H1 (cell line): Measurements from ENCODE around the gene ACSF3. TPM values are rescaled to one million over a fixed set of nuclear protein-coding genes. Genes with fewer than 3 reads are reported as not detected.

ENCODE experiments used
- CTCF ChIA-PET: fragments of 300-600 bp; sonication (Branson Sonifier 250); formaldehyde crosslinking; loops from one replicate; lab custom pipeline; 2021; ENCODE audit not compliant: partially characterized antibody; lab: Charles Lee
- POLR2A ChIA-PET: fragments of 300-600 bp; sonication (Branson Sonifier 250); formaldehyde crosslinking; loops from one replicate; lab custom pipeline; 2021; ENCODE audit warnings: inconsistent platforms; ENCODE audit not compliant: partially characterized antibody; lab: Charles Lee
- DNase-seq, 2 experiments: peaks; one replicate each; pipeline versions ENCODE4 v3.0.0 to v3.0.0-alpha.2; 2010 to 2022; ENCODE audit warnings: low spot score in 2 of 2, low read depth in 1 of 2, mixed read lengths in 1 of 2
- FAIRE-seq: peaks from 2 replicates; lab custom pipeline; 2011; peaks lifted over from hg19 to GRCh38; lab: Jason Lieb, UNC
- H2AFZ ChIP-seq: 2 replicates; pipeline ENCODE4 v1.8.1; 2012; ENCODE audit warnings: low read length, inconsistent platforms
- H2AK5ac ChIP-seq: 2 replicates; pipeline ENCODE4 v1.6.1; 2013; ENCODE audit warnings: low read depth, low read length
- H2BK120ac ChIP-seq: replicated peaks from 2 replicates; pipeline ENCODE3; 2013; ENCODE audit warnings: low read depth, low read length, inconsistent platforms
- H2BK12ac ChIP-seq: 2 replicates; pipeline ENCODE4 v1.6.1; 2013; ENCODE audit warnings: low read depth, low read length
- H2BK15ac ChIP-seq: 2 replicates; pipeline ENCODE4 v1.6.1; 2013; ENCODE audit warnings: low read length
- H2BK20ac ChIP-seq: 2 replicates; pipeline ENCODE4 v1.6.1; 2013; ENCODE audit warnings: low read length
- H2BK5ac ChIP-seq: 2 replicates; pipeline ENCODE4 v1.6.1; 2013; ENCODE audit warnings: low read depth, low read length
- H3K14ac ChIP-seq: 2 replicates; pipeline ENCODE4 v1.6.1; 2013; ENCODE audit warnings: inconsistent platforms; ENCODE audit not compliant: insufficient read length
- H3K18ac ChIP-seq: 2 replicates; pipeline ENCODE4 v1.6.1; 2013; ENCODE audit warnings: low read length; ENCODE audit errors: extremely low read depth
- H3K23ac ChIP-seq: 2 replicates; pipeline ENCODE4 v1.6.1; 2013; ENCODE audit warnings: inconsistent platforms; ENCODE audit not compliant: insufficient read length
- H3K23me2 ChIP-seq: 2 replicates; pipeline ENCODE4 v1.6.1; 2013; ENCODE audit warnings: low read depth, low read length
- H3K27ac ChIP-seq: 2 replicates; pipeline ENCODE4 v1.6.1; 2011; ENCODE audit warnings: low read depth, low read length, inconsistent platforms
- H3K27me3 ChIP-seq, 4 experiments: replicated peaks in 1 of 4; 1 replicate in 1 of 4; 2 replicates in 3 of 4; pipeline versions ENCODE4 v1.6.1 to v1.8.1; 2011 to 2013; ENCODE audit warnings: low read length in 3 of 4, mild to moderate bottlenecking in 3 of 4, inconsistent platforms in 2 of 4, mixed read lengths in 2 of 4, moderate library complexity in 1 of 4; ENCODE audit not compliant: control insufficient read depth in 3 of 4, insufficient read depth in 3 of 4; ENCODE audit errors: extremely low read depth in 1 of 4
- H3K36me3 ChIP-seq, 4 experiments: 2 replicates each; pipeline versions ENCODE4 v1.6.1 to v1.8.1; 2011 to 2013; ENCODE audit warnings: mild to moderate bottlenecking in 4 of 4, low read length in 3 of 4, moderate library complexity in 2 of 4, control low read depth in 1 of 4, inconsistent platforms in 1 of 4; ENCODE audit not compliant: insufficient read depth in 4 of 4, control insufficient read depth in 2 of 4
- H3K4ac ChIP-seq: replicated peaks from 2 replicates; pipeline ENCODE3; 2013; ENCODE audit warnings: low read length, low read depth, mixed read lengths, inconsistent platforms; ENCODE audit not compliant: insufficient read length
- H3K4me1 ChIP-seq, 4 experiments: replicated peaks in 1 of 4; 1 replicate in 1 of 4; 2 replicates in 3 of 4; pipeline versions ENCODE4 v1.6.1 to v1.8.1; 2011 to 2013; ENCODE audit warnings: low read length in 3 of 4, inconsistent platforms in 2 of 4, mixed read lengths in 1 of 4; ENCODE audit not compliant: insufficient read depth in 4 of 4, control insufficient read depth in 3 of 4
- H3K4me2 ChIP-seq, 2 experiments: 2 replicates each; pipeline versions ENCODE4 v1.6.1 to v1.8.1; 2011 to 2013; ENCODE audit warnings: low read depth in 2 of 2, low read length in 2 of 2, control low read depth in 1 of 2, inconsistent platforms in 1 of 2, mild to moderate bottlenecking in 1 of 2; ENCODE audit not compliant: insufficient read depth in 1 of 2
- H3K4me3 ChIP-seq, 4 experiments: fragments of 200-600, 300-600 bp in 1 of 4; sonication (generic), shearing (Covaris generic), sonication (Bioruptor Twin) in 1 of 4; 2 replicates each; pipeline versions ENCODE4 v1.5.1 to v1.8.1; 2011 to 2016; ENCODE audit warnings: low read length in 4 of 4, low read depth in 3 of 4, control low read depth in 2 of 4, inconsistent platforms in 2 of 4, mild to moderate bottlenecking in 2 of 4, mixed read lengths in 1 of 4, moderate library complexity in 1 of 4; ENCODE audit not compliant: insufficient read depth in 2 of 4; ENCODE audit errors: extremely low read depth in 1 of 4
- H3K56ac ChIP-seq: replicated peaks from 2 replicates; pipeline ENCODE3; 2013; ENCODE audit warnings: low read depth, mild to moderate bottlenecking, mixed read lengths, low read length, inconsistent platforms; ENCODE audit not compliant: insufficient read length
- H3K79me1 ChIP-seq: 2 replicates; pipeline ENCODE4 v1.6.1; 2013; ENCODE audit warnings: low read depth, low read length, control low read depth
- H3K79me2 ChIP-seq, 2 experiments: 2 replicates each; pipeline versions ENCODE4 v1.6.1 to v1.8.1; 2012 to 2013; ENCODE audit warnings: low read length in 2 of 2, mild to moderate bottlenecking in 2 of 2, inconsistent platforms in 1 of 2; ENCODE audit not compliant: insufficient read depth in 2 of 2, control insufficient read depth in 1 of 2
- H3K9ac ChIP-seq, 4 experiments: replicated peaks in 1 of 4; 1 replicate in 1 of 4; 2 replicates in 3 of 4; pipeline versions ENCODE4 v1.6.1 to v1.8.1; 2011 to 2013; ENCODE audit warnings: low read depth in 3 of 4, low read length in 3 of 4, control low read depth in 2 of 4, mild to moderate bottlenecking in 2 of 4, moderate library complexity in 2 of 4, inconsistent platforms in 1 of 4; ENCODE audit errors: extremely low read depth in 1 of 4
- H3K9me3 ChIP-seq, 2 experiments: 2 replicates each; pipeline versions ENCODE4 v1.6.1 to v1.8.1; 2012 to 2013; ENCODE audit warnings: mild to moderate bottlenecking in 2 of 2, moderate library complexity in 2 of 2, control low read depth in 1 of 2, inconsistent platforms in 1 of 2, low read depth in 1 of 2, low read length in 1 of 2, mixed read lengths in 1 of 2; ENCODE audit not compliant: insufficient read depth in 2 of 2
- H4K20me1 ChIP-seq, 2 experiments: replicated peaks in 1 of 2; 2 replicates each; pipeline versions ENCODE3 to v1.8.1; 2011 to 2013; ENCODE audit warnings: inconsistent platforms in 2 of 2, low read length in 2 of 2, mild to moderate bottlenecking in 1 of 2; ENCODE audit not compliant: insufficient read depth in 2 of 2, control insufficient read depth in 1 of 2
- H4K5ac ChIP-seq: 2 replicates; pipeline ENCODE4 v1.6.1; 2013; ENCODE audit warnings: low read length, low read depth, mixed read lengths, inconsistent platforms; ENCODE audit not compliant: insufficient read length
- H4K8ac ChIP-seq: 2 replicates; pipeline ENCODE4 v1.8.0; 2013; ENCODE audit warnings: mild to moderate bottlenecking, moderate library complexity, low read length, inconsistent platforms; ENCODE audit not compliant: insufficient read depth; ENCODE audit errors: extremely low read depth
- H4K91ac ChIP-seq: replicated peaks from 2 replicates; pipeline ENCODE3; 2013; ENCODE audit warnings: low read length, mixed read lengths, inconsistent platforms; ENCODE audit not compliant: insufficient read length
- ATF3 ChIP-seq: IDR thresholded peaks from 2 replicates; pipeline ENCODE4 v1.6.1; 2011; ENCODE audit warnings: low read depth, mild to moderate bottlenecking, low read length; ENCODE audit not compliant: insufficient read depth
- CREB1 ChIP-seq: IDR thresholded peaks from 2 replicates; pipeline ENCODE4 v1.6.1; 2012; ENCODE audit warnings: inconsistent platforms
- TCF12 ChIP-seq: IDR thresholded peaks from 2 replicates; pipeline ENCODE4 v1.6.1; 2011; ENCODE audit warnings: low read depth, mild to moderate bottlenecking, low read length
- WGBS, 2 experiments: shearing (Covaris generic) in 1 of 2; methylation state at CpG; one replicate each; pipeline versions ENCODE4 v1.1.6 to v1.1.7; 2013 to 2015; ENCODE audit warnings: low lambda C conversion rate in 2 of 2, mixed read lengths in 2 of 2, inconsistent platforms in 1 of 2, low coverage in 1 of 2, missing lambda C conversion rate in 1 of 2; ENCODE audit not compliant: insufficient replicate concordance in 2 of 2, insufficient coverage in 1 of 2, insufficient read length in 1 of 2; ENCODE audit errors: extremely low coverage in 1 of 2, missing lambda C conversion rate in 1 of 2; 5-methylcytosine and 5-hydroxymethylcytosine counted together
- polyA plus RNA-seq, 7 experiments: library from polyadenylated mRNA; depleted of rRNA in 3 of 7; stranded (reverse) in 5 of 7; unstranded in 2 of 7; fragments of >200 nt in 5 of 7; fragments of 200-250 nt in 2 of 7; gene quantifications; 1 replicate in 5 of 7; 2 replicates in 1 of 7; 4 replicates in 1 of 7; pipeline versions ENCODE4 v1.2.1 to v1.2.3, GENCODE V29; 2011 to 2013; ENCODE audit warnings: missing spikeins in 2 of 7, mixed read lengths in 2 of 7
- total RNA-seq: library from RNA; stranded (reverse); fragmentation: NEBNext Ultra II Directional; extraction: Animal tissue kit (Norgen Biotek cat#: 25700); gene quantifications from 2 replicates; pipeline ENCODE4 v1.2.1, GENCODE V29; 2021

The ACSF3 gene
- total and polyA plus RNA-seq, 2 of the 8 experiments (the other 6 are each of a cell fraction or from before 2014, with no cell fraction given): 15.6 to 22.9 TPM

- POLR2A ChIA-PET: interaction anchor here (1.0 kb wide), 1 partner anchor 13 kb away, joined by 5 read pairs; no protein-coding TSS in a partner anchor
- DNase-seq (no peak), FAIRE-seq (no peak)
Observed at GRCh38 chr16:89141884-89142267, 48.2 kb downstream of the ACSF3 start.

More at GRCh38 chr16:89141884-89142267, 48.2 kb downstream of the ACSF3 start:
- Histone ChIP-seq H4K91ac (no peak overlapping the region), H4K8ac (no peak overlapping the region), H2BK15ac (no peak overlapping the region), H3K23me2 (no peaks in the 10 kb centered on the region), H3K9ac (no peak overlapping the region), H2AFZ (no peak overlapping the region), H2BK20ac (no peak overlapping the region), H3K23ac (no peak overlapping the region), H3K27ac (no peak overlapping the region), H2BK5ac (no peak overlapping the region), H3K4me1 (no peaks in the 10 kb centered on the region), H3K79me2 (no peaks in the 10 kb centered on the region), H4K5ac (no peak overlapping the region), H3K4ac (no peak overlapping the region), H3K4me2 (no peak overlapping the region), H3K4me3 (no peak overlapping the region), H3K56ac (no peak overlapping the region), H3K27me3 (no peaks in the 10 kb centered on the region; a peak in 1 of 7 replicates), H3K9me3 (no peaks in the 10 kb centered on the region), H3K18ac (no peak overlapping the region), H4K20me1 (peaks cover 2 to 7% of the 10 kb centered on the region in 2 experiments), H2BK12ac (no peak overlapping the region), H2AK5ac (no peak overlapping the region), H3K14ac (no peak overlapping the region), H3K79me1 (no peaks in the 10 kb centered on the region), H2BK120ac (no peak overlapping the region), H3K36me3 (peaks cover 0 to 2% (median under 1%) of the 10 kb centered on the region in 4 experiments; a peak in 2 of 8 replicates)
- 91% methylated on average over 13 of the region's 13 CpGs; no CpG with 5 or more reads in 1 of the 2 experiments for WGBS, 2 experiments
- TF ChIP-seq TCF12: no peak
- TF ChIP-seq CREB1: no peak
- no peak for TF ChIP-seq ATF3
- CTCF ChIA-PET: interaction anchor here (1.0 kb wide), 1 partner anchor 473 kb away, joined by 3 read pairs; no protein-coding TSS in a partner anchor
